Measurements from ENCODE around the gene RGL2. TPM values are rescaled to one million over a fixed set of nuclear protein-coding genes. Genes with fewer than 3 reads are reported as not detected.

Gene RGL2
- polyA plus RNA-seq, 1 experiment: 21.9 TPM

GRCh38 chr6:33294086-33294823, 4.5 kb downstream of the RGL2 start:
- Histone ChIP-seq H3K9me3 (ENCODE audit: control insufficient read depth, insufficient read depth, low read length) (no peaks in the 10 kb centered on the region; the same call in 1 of the 2 replicates), H3K4me3 (ENCODE audit: low read depth, low read length) (no peak overlapping the region), H3K27ac (ENCODE audit: low read depth, low read length) (no peak overlapping the region), H3K27me3 (ENCODE audit: control insufficient read depth, insufficient read depth, low read length) (no peaks in the 10 kb centered on the region)
- POLR2A ChIA-PET: no interaction called here
- TF ChIP-seq CTCF (IDR thresholded peaks at IDR 0.05; ENCODE audit: low read depth, low read length): no peak
- CTCF ChIA-PET: no interaction called here
- no peak for DNase-seq (ENCODE audit: low read depth, low spot score)

- DNase-seq (ENCODE audit: low read depth, low spot score): no peak
- no peak overlapping the region for H3K4me3 ChIP-seq (ENCODE audit: low read depth, low read length)
- H3K27ac ChIP-seq (ENCODE audit: low read depth, low read length): no peak overlapping the region
- CTCF ChIA-PET: no interaction called here
- H3K9me3 ChIP-seq (ENCODE audit: control insufficient read depth, insufficient read depth, low read length): no peaks in the 10 kb centered on the region
- no peaks in the 10 kb centered on the region for H3K27me3 ChIP-seq (ENCODE audit: control insufficient read depth, insufficient read depth, low read length)
- no peak for TF ChIP-seq CTCF (IDR thresholded peaks at IDR 0.05; ENCODE audit: low read depth, low read length)
- POLR2A ChIA-PET: no interaction called here
These were observed 5.6 kb downstream of the RGL2 start for GRCh38 chr6:33292996-33293682.

- peak overlapping the region; percentile 89 for H3K4me3 ChIP-seq (ENCODE audit: low read depth, low read length)
- CTCF ChIA-PET: interaction anchor here (0.6 to 2.6 kb wide), 4 partner anchors 9 to 100 kb away, joined by 3 to 11 read pairs (median 6); partner anchors contain the start of gene RGL2
These were observed 8.3 kb downstream of the RGL2 start for GRCh38 chr6:33290459-33290858.

GRCh38 chr6:33289784-33290315, 8.9 kb downstream of the RGL2 start:
- Histone ChIP-seq H3K9me3 (ENCODE audit: control insufficient read depth, insufficient read depth, low read length) (no peaks in the 10 kb centered on the region), H3K4me3 (ENCODE audit: low read depth, low read length) (peak overlapping the region; percentile 89), H3K27ac (ENCODE audit: low read depth, low read length) (no peak overlapping the region), H3K27me3 (ENCODE audit: control insufficient read depth, insufficient read depth, low read length) (no peaks in the 10 kb centered on the region)
- DNase-seq (ENCODE audit: low read depth, low spot score): no peak
- TF ChIP-seq CTCF (IDR thresholded peaks at IDR 0.05; ENCODE audit: low read depth, low read length): no peak
- CTCF ChIA-PET: interaction anchor here (0.6 to 2.6 kb wide), 4 partner anchors 9 to 101 kb away, joined by 3 to 11 read pairs (median 6); partner anchors contain the start of gene RGL2
- POLR2A ChIA-PET: interaction anchor here (1.0 to 2.3 kb wide), 6 partner anchors 9 to 319 kb away, joined by 4 to 18 read pairs (median 12); partner anchors contain the start of genes B3GALT4, RGL2, RPS18 and VPS52

More at GRCh38 chr6:33290459-33290858, 8.3 kb downstream of the RGL2 start:
- Histone ChIP-seq H3K27me3 (ENCODE audit: control insufficient read depth, insufficient read depth, low read length) (no peaks in the 10 kb centered on the region), H3K27ac (ENCODE audit: low read depth, low read length) (no peak overlapping the region), H3K9me3 (ENCODE audit: control insufficient read depth, insufficient read depth, low read length) (no peaks in the 10 kb centered on the region)
- POLR2A ChIA-PET: interaction anchor here (1.0 kb wide), 1 partner anchor 9 kb away, joined by 3 read pairs; no protein-coding TSS in a partner anchor
- DNase-seq (ENCODE audit: low read depth, low spot score): no peak
- TF ChIP-seq CTCF (IDR thresholded peaks at IDR 0.05; ENCODE audit: low read depth, low read length): no peak

Data from AG04450 (cell line).